Measurements from ENCODE around the gene EEFSEC.

GRCh38 chr3:128112357-128112968 lies 40.8 kb upstream of the EEFSEC start:
- TF ChIP-seq CTCF (IDR thresholded peaks at IDR 0.05) (no peak), POLR2A (IDR thresholded peaks at IDR 0.05) (no peak)
